WTC11 (cell line): ENCODE results near the gene XAB2. TPM values are rescaled to one million over a fixed set of nuclear protein-coding genes. Genes with fewer than 3 reads are reported as not detected.
"Not testable (repeated sequence)": the region's sequence is repeated elsewhere in the genome, so short reads cannot be mapped to it uniquely, and the experiment has no call there.

Source experiments
- ATAC-seq: fragments of 200-7000 bp; cut with Tn5 transposase; 2 replicates; pipeline ENCODE4 v1.10.0; 2021; ENCODE audit warnings: mild to moderate bottlenecking, moderate library complexity
- CTCF ChIA-PET: fragments of 300-600 bp; sonication (Branson Sonifier 250); formaldehyde crosslinking; loops from one replicate; lab custom pipeline; 2021; ENCODE audit warnings: antibody characterized with exemption; lab: Charles Lee
- POLR2A ChIA-PET: fragments of 350-600 bp; sonication (Branson Sonifier 250); formaldehyde crosslinking; loops from one replicate; lab custom pipeline; 2021; ENCODE audit warnings: antibody characterized with exemption; lab: Charles Lee
- DNase-seq: peaks from one replicate; pipeline ENCODE4 v3.0.0; 2021; ENCODE audit warnings: low spot score
- H3K27ac Mint-ChIP-seq: 2 replicates; pipeline ENCODE4 v1.8.0; 2021; ENCODE audit warnings: mixed read lengths
- H3K27me3 Mint-ChIP-seq: 2 replicates; pipeline ENCODE4 v1.8.0; 2021; ENCODE audit warnings: low read depth, mild to moderate bottlenecking, moderate library complexity, mixed read lengths
- H3K36me3 Mint-ChIP-seq: 2 replicates; pipeline ENCODE4 v1.8.0; 2021; ENCODE audit warnings: mixed read lengths
- H3K4me1 Mint-ChIP-seq: 2 replicates; pipeline ENCODE4 v1.8.0; 2022; ENCODE audit warnings: mixed read lengths
- H3K4me3 Mint-ChIP-seq: 2 replicates; pipeline ENCODE4 v1.8.0; 2021; ENCODE audit warnings: mild to moderate bottlenecking, moderate library complexity, mixed read lengths
- H3K9me3 Mint-ChIP-seq: 2 replicates; pipeline ENCODE4 v1.8.0; 2021; ENCODE audit warnings: mixed read lengths
- CBFB ChIP-seq: sonication (generic); formaldehyde crosslinking; IDR thresholded peaks from 2 replicates; pipeline ENCODE4 v1.8.1; 2022; ENCODE audit warnings: mild to moderate bottlenecking, low read depth, missing genetic modification reagents
- CREB1 ChIP-seq: sonication (generic); formaldehyde crosslinking; IDR thresholded peaks from 2 replicates; pipeline ENCODE4 v1.8.0; 2023; ENCODE audit warnings: mild to moderate bottlenecking, missing genetic modification reagents
- FOXP1 ChIP-seq: sonication (generic); formaldehyde crosslinking; IDR thresholded peaks from 2 replicates; pipeline ENCODE4 v1.8.0; 2022; ENCODE audit warnings: missing genetic modification reagents, mild to moderate bottlenecking, moderate library complexity, borderline replicate concordance
- GRHL2 ChIP-seq: fragments of 250-450 bp; sonication (Bioruptor Pico); IDR thresholded peaks from 2 replicates; pipeline ENCODE4 v1.8.0; 2022; ENCODE audit warnings: mild to moderate bottlenecking, moderate library complexity; ENCODE audit not compliant: insufficient replicate concordance, severe bottlenecking
- IRF2 ChIP-seq: sonication (generic); formaldehyde crosslinking; IDR thresholded peaks from 2 replicates; pipeline ENCODE4 v1.8.0; 2022; ENCODE audit warnings: low read depth, missing genetic modification reagents, borderline replicate concordance
- JUN ChIP-seq: sonication (generic); formaldehyde crosslinking; IDR thresholded peaks from 2 replicates; pipeline ENCODE4 v1.8.0; 2023; ENCODE audit warnings: mild to moderate bottlenecking, missing genetic modification reagents
- MYBL2 ChIP-seq: sonication (generic); formaldehyde crosslinking; IDR thresholded peaks from 2 replicates; pipeline ENCODE4 v1.8.1; 2023; ENCODE audit warnings: mild to moderate bottlenecking, moderate library complexity, missing genetic modification reagents
- NFATC4 ChIP-seq: fragments of 250-450 bp; sonication (Bioruptor Pico); IDR thresholded peaks from 2 replicates; pipeline ENCODE4 v1.9.0; 2021; ENCODE audit warnings: mild to moderate bottlenecking
- NFE2L1 ChIP-seq: sonication (generic); formaldehyde crosslinking; IDR thresholded peaks from 2 replicates; pipeline ENCODE4 v1.8.1; 2023; ENCODE audit warnings: missing genetic modification reagents
- NR2C2 ChIP-seq: sonication (generic); formaldehyde crosslinking; IDR thresholded peaks from 2 replicates; pipeline ENCODE4 v1.8.0; 2022; ENCODE audit warnings: mild to moderate bottlenecking, missing genetic modification reagents
- RELA ChIP-seq: sonication (generic); formaldehyde crosslinking; IDR thresholded peaks from 2 replicates; pipeline ENCODE4 v1.8.1; 2022; ENCODE audit warnings: missing genetic modification reagents, mild to moderate bottlenecking, borderline replicate concordance
- SMAD3 ChIP-seq: sonication (generic); formaldehyde crosslinking; IDR thresholded peaks from 2 replicates; pipeline ENCODE4 v1.8.0; 2022; ENCODE audit warnings: missing genetic modification reagents, mild to moderate bottlenecking, borderline replicate concordance
- TP53 ChIP-seq: sonication (generic); formaldehyde crosslinking; IDR thresholded peaks from 2 replicates; pipeline ENCODE4 v1.8.1; 2023; ENCODE audit warnings: mild to moderate bottlenecking, missing genetic modification reagents
- ZBTB21 ChIP-seq: sonication (generic); formaldehyde crosslinking; IDR thresholded peaks from 2 replicates; pipeline ENCODE4 v1.8.1; 2023; ENCODE audit warnings: mild to moderate bottlenecking, missing genetic modification reagents, borderline replicate concordance
- ZNF219 ChIP-seq: sonication (generic); formaldehyde crosslinking; IDR thresholded peaks from 2 replicates; pipeline ENCODE4 v1.8.0; 2023; ENCODE audit warnings: missing genetic modification reagents, mild to moderate bottlenecking, borderline replicate concordance
- total RNA-seq: library from RNA; stranded (reverse); gene quantifications from 3 replicates; pipeline ENCODE4 v1.2.3, GENCODE V29; 2021
- TF ChIP-seq, protein P1 (sequence below): sonication (generic); formaldehyde crosslinking; IDR thresholded peaks from 2 replicates; pipeline ENCODE4 v1.8.0; 2023; ENCODE audit warnings: mild to moderate bottlenecking, missing genetic modification reagents
- TF ChIP-seq, protein P2 (sequence below): sonication (generic); formaldehyde crosslinking; IDR thresholded peaks from 2 replicates; pipeline ENCODE4 v1.8.1; 2023; ENCODE audit warnings: mild to moderate bottlenecking, missing genetic modification reagents
- TF ChIP-seq, protein P3 (sequence below): sonication (generic); formaldehyde crosslinking; IDR thresholded peaks from 2 replicates; pipeline ENCODE4 v1.8.1; 2023; ENCODE audit warnings: mild to moderate bottlenecking, missing genetic modification reagents, moderate library complexity
- TF ChIP-seq, protein P4 (sequence below): sonication (generic); formaldehyde crosslinking; IDR thresholded peaks from 2 replicates; pipeline ENCODE4 v1.8.0; 2022; ENCODE audit warnings: mild to moderate bottlenecking, missing genetic modification reagents

XAB2 gene
- total RNA-seq, 1 experiment from 2014 or later, result 65.7 TPM

DNA sequence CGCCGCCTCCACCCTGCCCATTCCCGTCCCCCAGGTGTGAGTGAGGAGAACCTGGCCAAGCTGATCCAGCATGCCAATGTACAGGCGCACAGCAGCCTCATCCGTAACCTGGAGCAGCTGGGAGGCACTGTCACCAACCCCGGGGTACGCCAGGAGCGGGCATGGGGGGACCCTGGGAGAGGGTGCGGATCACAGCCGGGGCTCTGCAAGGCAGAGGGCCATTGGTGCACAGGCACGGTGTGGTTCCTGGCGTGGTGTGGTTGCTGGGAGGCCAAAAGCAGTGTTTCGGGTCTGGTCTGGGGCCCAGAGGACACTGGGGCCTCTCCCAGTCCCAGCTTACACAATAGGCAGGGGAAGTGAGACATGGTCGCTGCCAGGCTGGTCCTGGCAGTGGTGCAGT lies 15.8 kb upstream of the XAB2 start (continued):
- TF ChIP-seq, protein P1, sequence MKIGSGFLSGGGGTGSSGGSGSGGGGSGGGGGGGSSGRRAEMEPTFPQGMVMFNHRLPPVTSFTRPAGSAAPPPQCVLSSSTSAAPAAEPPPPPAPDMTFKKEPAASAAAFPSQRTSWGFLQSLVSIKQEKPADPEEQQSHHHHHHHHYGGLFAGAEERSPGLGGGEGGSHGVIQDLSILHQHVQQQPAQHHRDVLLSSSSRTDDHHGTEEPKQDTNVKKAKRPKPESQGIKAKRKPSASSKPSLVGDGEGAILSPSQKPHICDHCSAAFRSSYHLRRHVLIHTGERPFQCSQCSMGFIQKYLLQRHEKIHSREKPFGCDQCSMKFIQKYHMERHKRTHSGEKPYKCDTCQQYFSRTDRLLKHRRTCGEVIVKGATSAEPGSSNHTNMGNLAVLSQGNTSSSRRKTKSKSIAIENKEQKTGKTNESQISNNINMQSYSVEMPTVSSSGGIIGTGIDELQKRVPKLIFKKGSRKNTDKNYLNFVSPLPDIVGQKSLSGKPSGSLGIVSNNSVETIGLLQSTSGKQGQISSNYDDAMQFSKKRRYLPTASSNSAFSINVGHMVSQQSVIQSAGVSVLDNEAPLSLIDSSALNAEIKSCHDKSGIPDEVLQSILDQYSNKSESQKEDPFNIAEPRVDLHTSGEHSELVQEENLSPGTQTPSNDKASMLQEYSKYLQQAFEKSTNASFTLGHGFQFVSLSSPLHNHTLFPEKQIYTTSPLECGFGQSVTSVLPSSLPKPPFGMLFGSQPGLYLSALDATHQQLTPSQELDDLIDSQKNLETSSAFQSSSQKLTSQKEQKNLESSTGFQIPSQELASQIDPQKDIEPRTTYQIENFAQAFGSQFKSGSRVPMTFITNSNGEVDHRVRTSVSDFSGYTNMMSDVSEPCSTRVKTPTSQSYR, result no peak
- TF ChIP-seq NR2C2 (CRISPR knock-in tag), result no peak
- TF ChIP-seq, protein P2, sequence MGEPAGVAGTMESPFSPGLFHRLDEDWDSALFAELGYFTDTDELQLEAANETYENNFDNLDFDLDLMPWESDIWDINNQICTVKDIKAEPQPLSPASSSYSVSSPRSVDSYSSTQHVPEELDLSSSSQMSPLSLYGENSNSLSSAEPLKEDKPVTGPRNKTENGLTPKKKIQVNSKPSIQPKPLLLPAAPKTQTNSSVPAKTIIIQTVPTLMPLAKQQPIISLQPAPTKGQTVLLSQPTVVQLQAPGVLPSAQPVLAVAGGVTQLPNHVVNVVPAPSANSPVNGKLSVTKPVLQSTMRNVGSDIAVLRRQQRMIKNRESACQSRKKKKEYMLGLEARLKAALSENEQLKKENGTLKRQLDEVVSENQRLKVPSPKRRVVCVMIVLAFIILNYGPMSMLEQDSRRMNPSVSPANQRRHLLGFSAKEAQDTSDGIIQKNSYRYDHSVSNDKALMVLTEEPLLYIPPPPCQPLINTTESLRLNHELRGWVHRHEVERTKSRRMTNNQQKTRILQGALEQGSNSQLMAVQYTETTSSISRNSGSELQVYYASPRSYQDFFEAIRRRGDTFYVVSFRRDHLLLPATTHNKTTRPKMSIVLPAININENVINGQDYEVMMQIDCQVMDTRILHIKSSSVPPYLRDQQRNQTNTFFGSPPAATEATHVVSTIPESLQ (CRISPR knock-in tag), result no peak
- no peak for TF ChIP-seq RELA
- TF ChIP-seq FOXP1 (CRISPR knock-in tag), result no peak

DNA sequence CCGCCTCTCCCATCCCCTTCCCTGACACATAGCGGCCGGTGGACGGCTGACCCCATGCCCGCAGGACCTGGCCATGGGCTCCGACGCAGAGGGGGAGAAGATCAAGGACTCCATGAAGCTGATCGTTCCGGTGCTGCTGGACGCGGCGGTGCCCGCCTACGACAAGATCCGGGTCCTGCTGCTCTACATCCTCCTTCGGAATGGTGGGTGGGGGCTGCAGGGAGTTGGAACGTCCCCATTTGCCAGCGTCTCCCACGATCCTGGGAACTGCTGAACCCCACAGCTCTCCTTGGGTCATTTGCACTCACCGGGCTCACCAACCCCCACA lies 15.2 kb upstream of the XAB2 start:
- H3K4me3 Mint-ChIP-seq, result no peak overlapping the region
- H3K36me3 Mint-ChIP-seq, result peaks cover 7% of the 10 kb centered on the region; the same call in 1 of the 2 replicates
- H3K27ac Mint-ChIP-seq, result no peak overlapping the region
- POLR2A ChIA-PET, result no interaction called here
- CTCF ChIA-PET, result interaction anchor here (1.9 kb wide), 1 partner anchor 76 kb away, joined by 6 read pairs; no protein-coding TSS in a partner anchor
- TF ChIP-seq RELA (no peak), IRF2 (CRISPR knock-in tag) (no peak), ZBTB21 (CRISPR knock-in tag) (no peak)
- no peaks in the 10 kb centered on the region for H3K4me1 Mint-ChIP-seq
- ATAC-seq, result no peak
- H3K9me3 Mint-ChIP-seq, result peaks cover 8% of the 10 kb centered on the region
- no peaks in the 10 kb centered on the region for H3K27me3 Mint-ChIP-seq
- DNase-seq, result no peak

DNA sequence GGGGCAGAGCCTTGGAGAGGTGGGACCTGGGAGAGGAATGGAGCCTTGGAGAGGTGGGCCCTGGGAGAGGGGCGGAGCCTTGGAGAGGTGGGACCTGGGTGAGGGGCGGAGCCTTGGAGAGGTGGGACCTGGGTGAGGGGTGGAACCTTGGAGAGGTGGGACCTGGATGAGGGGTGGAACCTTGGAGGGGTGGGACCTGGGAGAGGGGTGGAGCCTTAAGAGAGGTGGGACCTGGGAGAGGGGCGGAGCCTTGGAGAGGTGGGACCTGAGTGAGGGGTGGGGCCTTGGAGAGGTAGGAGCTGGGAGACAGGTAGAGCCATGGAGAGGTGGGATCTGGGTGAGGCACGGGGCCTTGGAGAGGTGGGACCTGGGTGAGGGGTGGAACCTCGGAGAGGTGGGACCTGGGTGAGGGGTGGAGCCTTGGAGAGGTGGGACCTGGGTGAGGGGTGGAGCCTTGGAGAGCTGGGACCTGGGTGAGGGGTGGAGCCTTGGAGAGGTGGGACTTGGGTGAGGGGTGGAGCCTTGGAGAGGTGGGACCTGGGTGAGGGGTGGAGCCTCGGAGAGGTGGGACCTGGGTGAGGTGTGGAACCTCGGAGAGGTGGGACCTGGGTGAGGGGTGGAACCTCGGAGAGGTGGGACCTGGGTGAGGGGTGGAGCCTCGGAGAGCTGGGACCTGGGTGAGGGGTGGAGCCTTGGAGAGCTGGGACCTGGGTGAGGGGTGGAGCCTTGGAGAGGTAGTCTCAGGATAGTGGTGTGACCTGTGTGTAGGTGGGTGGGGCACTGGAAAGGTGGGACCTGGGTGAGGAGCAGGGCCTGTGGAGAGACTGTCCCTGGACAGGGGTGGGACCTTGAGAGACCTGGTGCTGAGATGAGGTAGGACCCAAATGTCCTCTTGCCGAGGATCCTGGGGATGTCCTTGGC lies 14.5 kb upstream of the XAB2 start:
- ATAC-seq (peak; percentile 37), DNase-seq (peak; percentile 81)
- H3K27me3 Mint-ChIP-seq, H3K4me1 Mint-ChIP-seq, H3K9me3 Mint-ChIP-seq, H3K4me3 Mint-ChIP-seq, H3K36me3 Mint-ChIP-seq, H3K27ac Mint-ChIP-seq, POLR2A ChIA-PET: not testable (repeated sequence)
- CTCF ChIA-PET, result interaction anchor here (0.6 to 2.8 kb wide), 3 partner anchors 37 to 76 kb away, joined by 3 to 37 read pairs (median 6); partner anchors contain the start of gene TRAPPC5

DNA sequence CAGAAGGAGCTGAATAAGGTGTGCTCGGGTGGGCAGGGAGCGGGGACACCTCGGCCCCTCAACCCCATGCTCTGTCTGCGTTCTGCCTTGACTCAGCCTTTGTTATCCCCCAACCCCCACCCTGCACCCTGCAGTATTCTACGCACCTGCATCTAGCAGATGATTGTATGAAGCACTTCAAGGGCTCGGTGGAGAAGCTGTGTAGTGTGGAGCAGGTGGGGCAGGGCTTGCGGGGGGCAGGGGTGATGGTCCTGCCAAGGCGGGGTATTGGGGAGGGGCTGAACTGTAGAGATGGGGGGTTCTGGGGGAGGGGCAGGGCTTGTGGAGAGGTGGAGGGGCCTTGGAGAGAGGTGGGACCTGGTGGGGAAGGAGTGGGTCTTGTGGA lies 13.7 kb upstream of the XAB2 start:
- Mint-ChIP-seq H3K36me3 (peaks cover 7% of the 10 kb centered on the region; the same call in 1 of the 2 replicates), H3K9me3 (peaks cover 8% of the 10 kb centered on the region), H3K27ac (no peak overlapping the region), H3K4me1 (no peaks in the 10 kb centered on the region), H3K4me3 (no peak overlapping the region), H3K27me3 (no peaks in the 10 kb centered on the region)
- no peak for ATAC-seq
- ChIA-PET CTCF (interaction anchor here (1.4 to 2.8 kb wide), 3 partner anchors 38 to 157 kb away, joined by 3 to 37 read pairs (median 6); partner anchors contain the start of gene TRAPPC5), POLR2A (no interaction called here)
- no peak for DNase-seq
- TF ChIP-seq GRHL2 (CRISPR knock-in tag) (no peak), CREB1 (CRISPR knock-in tag) (no peak), MYBL2 (CRISPR knock-in tag) (no peak), TP53 (CRISPR knock-in tag) (no peak), JUN (no peak), ZNF219 (CRISPR knock-in tag) (no peak), NFATC4 (CRISPR knock-in tag) (no peak), SMAD3 (CRISPR knock-in tag) (no peak), CBFB (CRISPR knock-in tag) (no peak), FOXP1 (CRISPR knock-in tag) (no peak), NFE2L1 (CRISPR knock-in tag) (no peak)
- TF ChIP-seq, protein P1, result no peak
- TF ChIP-seq, protein P3, sequence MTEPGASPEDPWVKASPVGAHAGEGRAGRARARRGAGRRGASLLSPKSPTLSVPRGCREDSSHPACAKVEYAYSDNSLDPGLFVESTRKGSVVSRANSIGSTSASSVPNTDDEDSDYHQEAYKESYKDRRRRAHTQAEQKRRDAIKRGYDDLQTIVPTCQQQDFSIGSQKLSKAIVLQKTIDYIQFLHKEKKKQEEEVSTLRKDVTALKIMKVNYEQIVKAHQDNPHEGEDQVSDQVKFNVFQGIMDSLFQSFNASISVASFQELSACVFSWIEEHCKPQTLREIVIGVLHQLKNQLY, result no peak
- TF ChIP-seq, protein P4, sequence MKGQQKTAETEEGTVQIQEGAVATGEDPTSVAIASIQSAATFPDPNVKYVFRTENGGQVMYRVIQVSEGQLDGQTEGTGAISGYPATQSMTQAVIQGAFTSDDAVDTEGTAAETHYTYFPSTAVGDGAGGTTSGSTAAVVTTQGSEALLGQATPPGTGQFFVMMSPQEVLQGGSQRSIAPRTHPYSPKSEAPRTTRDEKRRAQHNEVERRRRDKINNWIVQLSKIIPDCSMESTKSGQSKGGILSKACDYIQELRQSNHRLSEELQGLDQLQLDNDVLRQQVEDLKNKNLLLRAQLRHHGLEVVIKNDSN (CRISPR knock-in tag), result no peak
